HFFc6 (cell line): ENCODE measurements around the gene LTBR. TPM values are rescaled to one million over a fixed set of nuclear protein-coding genes. Genes with fewer than 3 reads are reported as not detected.
"Not testable (repeated sequence)": the region's sequence is repeated elsewhere in the genome, so short reads cannot be mapped to it uniquely, and the experiment has no call there.

Source experiments
- DNase-seq: peaks from one replicate; pipeline ENCODE4 v3.0.0-alpha.2; 2018
- H3K27ac Mint-ChIP-seq: 2 replicates; pipeline ENCODE4 v1.8.0; 2020; ENCODE audit warnings: mild to moderate bottlenecking, mixed read lengths
- H3K27me3 Mint-ChIP-seq: 2 replicates; pipeline ENCODE4 v1.8.0; 2021; ENCODE audit warnings: mild to moderate bottlenecking, moderate library complexity, mixed read lengths; ENCODE audit not compliant: insufficient read depth
- H3K36me3 Mint-ChIP-seq: 2 replicates; pipeline ENCODE4 v1.8.0; 2021; ENCODE audit warnings: low read depth, mixed read lengths
- H3K4me1 Mint-ChIP-seq: 2 replicates; pipeline ENCODE4 v1.8.0; 2020; ENCODE audit warnings: low read depth, mixed read lengths
- H3K4me3 Mint-ChIP-seq: 2 replicates; pipeline ENCODE4 v1.8.0; 2020; ENCODE audit warnings: mild to moderate bottlenecking, moderate library complexity, mixed read lengths
- H3K9me3 Mint-ChIP-seq: 2 replicates; pipeline ENCODE4 v1.8.0; 2020; ENCODE audit warnings: mild to moderate bottlenecking, mixed read lengths
- CTCF ChIP-seq: fragments of 200-600 bp; sonication (generic); IDR thresholded peaks from 2 replicates; pipeline ENCODE4 v1.5.0; 2021; ENCODE audit warnings: antibody characterized with exemption, mild to moderate bottlenecking
- total RNA-seq, 6 experiments: library from RNA; stranded (reverse); fragmentation: NEBNext Ultra II Directional; extraction: Animal tissue kit (Norgen Biotek cat#: 25700); gene quantifications; 2 replicates in 1 of 6; 3 replicates in 5 of 6; pipeline ENCODE4 v1.2.3, GENCODE V29; 2021

Gene LTBR
- total RNA-seq, 6 experiments from 2014 or later: 91.5 to 124 (median 106) TPM

- no peaks in the 10 kb centered on the region for H3K9me3 Mint-ChIP-seq
- H3K36me3 Mint-ChIP-seq: no peaks in the 10 kb centered on the region; the same call in 1 of the 2 replicates
- H3K27ac Mint-ChIP-seq: peak overlapping the region; percentile 3
- TF ChIP-seq CTCF: no peak
- H3K27me3 Mint-ChIP-seq: peaks cover 3% of the 10 kb centered on the region
- H3K4me3 Mint-ChIP-seq: no peak overlapping the region
- H3K4me1 Mint-ChIP-seq: peaks cover 41% of the 10 kb centered on the region
- no peak for DNase-seq
Measured at GRCh38 chr12:6343518-6343917, 40.4 kb upstream of the LTBR start.

GRCh38 chr12:6344101-6344660, 39.8 kb upstream of the LTBR start:
- H3K9me3 Mint-ChIP-seq, H3K4me3 Mint-ChIP-seq, H3K27ac Mint-ChIP-seq, DNase-seq, H3K27me3 Mint-ChIP-seq, H3K36me3 Mint-ChIP-seq: not testable (repeated sequence)
- H3K4me1 Mint-ChIP-seq: peaks cover 41% of the 10 kb centered on the region

GRCh38 chr12:6345319-6346091, 38.5 kb upstream of the LTBR start:
- Mint-ChIP-seq H3K4me1 (peaks cover 41% of the 10 kb centered on the region), H3K27me3 (peaks cover 3% of the 10 kb centered on the region), H3K27ac (peak overlapping the region; percentile 80), H3K9me3 (no peaks in the 10 kb centered on the region), H3K4me3 (peak overlapping the region; percentile 26), H3K36me3 (no peaks in the 10 kb centered on the region; the same call in 1 of the 2 replicates)
- peak; percentile 97 for DNase-seq
- TF ChIP-seq CTCF: no peak

- Mint-ChIP-seq H3K4me3 (no peak overlapping the region), H3K4me1 (peaks cover 41% of the 10 kb centered on the region), H3K36me3 (no peaks in the 10 kb centered on the region; the same call in 1 of the 2 replicates), H3K9me3 (no peaks in the 10 kb centered on the region), H3K27me3 (peaks cover 3% of the 10 kb centered on the region), H3K27ac (no peak overlapping the region)
- no peak for TF ChIP-seq CTCF
- no peak for DNase-seq
Measured at GRCh38 chr12:6346235-6346832, 37.6 kb upstream of the LTBR start.

- no peak overlapping the region for H3K27ac Mint-ChIP-seq
- H3K4me1 Mint-ChIP-seq: peaks cover 39% of the 10 kb centered on the region
- TF ChIP-seq CTCF: no peak
- peaks cover 3% of the 10 kb centered on the region for H3K27me3 Mint-ChIP-seq
- no peak for DNase-seq
- H3K9me3 Mint-ChIP-seq: no peaks in the 10 kb centered on the region
- H3K36me3 Mint-ChIP-seq: no peaks in the 10 kb centered on the region
- no peak overlapping the region for H3K4me3 Mint-ChIP-seq
Measured at GRCh38 chr12:6346942-6347341, 37.0 kb upstream of the LTBR start.
